Central memory CD8-positive, alpha-beta T cell (primary cell): Measurements from ENCODE around the gene STXBP6.
A peak's percentile ranks its signal among the peaks of the same experiment; 100 is the strongest.

Source experiments
- ATAC-seq: fragments of 150-1000 bp; cut with Tn5 transposase; replicated peaks from 2 replicates; pipeline ENCODE4 v1.10.0; 2022; ENCODE audit warnings: mild to moderate bottlenecking, moderate FRiP score, moderate number of reproducible peaks; ENCODE audit not compliant: poor library complexity, severe bottlenecking; ENCODE audit errors: extremely low read depth
- DNase-seq, 2 donors: peaks; one replicate each; pipeline ENCODE4 v3.0.0; 2021; ENCODE audit warnings: low spot score in 2 of 2
- H3K27ac Mint-ChIP-seq: one replicate; pipeline ENCODE4 v1.8.0; 2022; ENCODE audit warnings: low read depth, mild to moderate bottlenecking, moderate library complexity, mixed read lengths
- H3K27me3 Mint-ChIP-seq: one replicate; pipeline ENCODE4 v1.8.0; 2022; ENCODE audit warnings: mixed read lengths
- H3K36me3 Mint-ChIP-seq: one replicate; pipeline ENCODE4 v1.8.0; 2022; ENCODE audit warnings: mild to moderate bottlenecking, moderate library complexity, mixed read lengths; ENCODE audit not compliant: insufficient read depth
- H3K4me1 Mint-ChIP-seq: one replicate; pipeline ENCODE4 v1.8.0; 2022; ENCODE audit warnings: mixed read lengths
- H3K4me3 Mint-ChIP-seq: one replicate; pipeline ENCODE4 v1.8.0; 2022; ENCODE audit warnings: mild to moderate bottlenecking, moderate library complexity, mixed read lengths
- H3K9me3 Mint-ChIP-seq: one replicate; pipeline ENCODE4 v1.8.0; 2022; ENCODE audit warnings: mixed read lengths

Gene STXBP6

GRCh38 chr14:25049568-25050268 lies at the start of gene STXBP6:
STXBP6 (minus strand) TSS chr14:25050147; CDS start chr14:24974818, 75,329 bp downstream.
- Mint-ChIP-seq H3K4me1 (peaks cover 7% of the 10 kb centered on the region), H3K27ac (no peak within 1 kb of the TSS)

GRCh38 chr14:25097120-25097519 lies 47.2 kb upstream of the STXBP6 start:
- no peak for DNase-seq
- H3K4me3 Mint-ChIP-seq: no peak overlapping the region
- H3K27me3 Mint-ChIP-seq: peaks cover 65% of the 10 kb centered on the region
- H3K9me3 Mint-ChIP-seq: no peaks in the 10 kb centered on the region
- ATAC-seq: no peak
- no peaks in the 10 kb centered on the region for H3K4me1 Mint-ChIP-seq
- H3K27ac Mint-ChIP-seq: no peak overlapping the region
- H3K36me3 Mint-ChIP-seq: no peaks in the 10 kb centered on the region

More at GRCh38 chr14:25049568-25050268, at the start of gene STXBP6:
- DNase-seq (no peak), ATAC-seq (no peak)
- H3K9me3 Mint-ChIP-seq: no peaks in the 10 kb centered on the region
- no peaks in the 10 kb centered on the region for H3K36me3 Mint-ChIP-seq
- H3K27me3 Mint-ChIP-seq: peaks cover 82% of the 10 kb centered on the region
- H3K4me3 Mint-ChIP-seq: peak within 1 kb of the TSS; percentile 69

GRCh38 chr14:25095736-25096437 lies 45.9 kb upstream of the STXBP6 start:
- DNase-seq (no peak), ATAC-seq (no peak)
- H3K4me1 Mint-ChIP-seq: no peaks in the 10 kb centered on the region
- no peaks in the 10 kb centered on the region for H3K9me3 Mint-ChIP-seq
- peaks cover 76% of the 10 kb centered on the region for H3K27me3 Mint-ChIP-seq
- no peaks in the 10 kb centered on the region for H3K36me3 Mint-ChIP-seq
- no peak overlapping the region for H3K27ac Mint-ChIP-seq
- H3K4me3 Mint-ChIP-seq: no peak overlapping the region

GRCh38 chr14:25094171-25094907 lies 44.4 kb upstream of the STXBP6 start:
- no peaks in the 10 kb centered on the region for H3K9me3 Mint-ChIP-seq
- DNase-seq (no peak), ATAC-seq (no peak)
- no peaks in the 10 kb centered on the region for H3K4me1 Mint-ChIP-seq
- H3K27ac Mint-ChIP-seq: no peak overlapping the region
- no peaks in the 10 kb centered on the region for H3K36me3 Mint-ChIP-seq
- no peak overlapping the region for H3K4me3 Mint-ChIP-seq
- H3K27me3 Mint-ChIP-seq: peaks cover 92% of the 10 kb centered on the region

GRCh38 chr14:25092258-25092740 lies 42.4 kb upstream of the STXBP6 start:
- Mint-ChIP-seq H3K36me3 (no peaks in the 10 kb centered on the region), H3K4me3 (no peak overlapping the region)

GRCh38 chr14:25090716-25091454 lies 40.9 kb upstream of the STXBP6 start:
- peaks cover 87% of the 10 kb centered on the region for H3K27me3 Mint-ChIP-seq
- no peak overlapping the region for H3K4me3 Mint-ChIP-seq
- no peak overlapping the region for H3K27ac Mint-ChIP-seq
- DNase-seq: no peak
- no peaks in the 10 kb centered on the region for H3K4me1 Mint-ChIP-seq
- H3K36me3 Mint-ChIP-seq: no peaks in the 10 kb centered on the region
- no peak for ATAC-seq
- no peaks in the 10 kb centered on the region for H3K9me3 Mint-ChIP-seq

More at GRCh38 chr14:25092258-25092740, 42.4 kb upstream of the STXBP6 start:
- H3K27me3 Mint-ChIP-seq: peaks cover 84% of the 10 kb centered on the region
- no peaks in the 10 kb centered on the region for H3K9me3 Mint-ChIP-seq
- H3K27ac Mint-ChIP-seq: no peak overlapping the region
- ATAC-seq (no peak), DNase-seq (no peak)
- no peaks in the 10 kb centered on the region for H3K4me1 Mint-ChIP-seq

GRCh38 chr14:25090256-25090655 lies 40.3 kb upstream of the STXBP6 start:
- Mint-ChIP-seq H3K27me3 (peaks cover 81% of the 10 kb centered on the region), H3K9me3 (no peaks in the 10 kb centered on the region)
- DNase-seq: no peak

GRCh38 chr14:25089496-25089895 lies 39.5 kb upstream of the STXBP6 start:
- ATAC-seq (no peak), DNase-seq (no peak)
- Mint-ChIP-seq H3K27me3 (peaks cover 78% of the 10 kb centered on the region), H3K27ac (no peak overlapping the region), H3K9me3 (no peaks in the 10 kb centered on the region), H3K36me3 (no peaks in the 10 kb centered on the region), H3K4me1 (no peaks in the 10 kb centered on the region), H3K4me3 (no peak overlapping the region)

More at GRCh38 chr14:25090256-25090655, 40.3 kb upstream of the STXBP6 start:
- H3K4me3 Mint-ChIP-seq: no peak overlapping the region
- H3K36me3 Mint-ChIP-seq: no peaks in the 10 kb centered on the region
- no peak overlapping the region for H3K27ac Mint-ChIP-seq
- no peaks in the 10 kb centered on the region for H3K4me1 Mint-ChIP-seq
- no peak for ATAC-seq

- no peaks in the 10 kb centered on the region for H3K4me1 Mint-ChIP-seq
- no peak overlapping the region for H3K4me3 Mint-ChIP-seq
- peaks cover 79% of the 10 kb centered on the region for H3K27me3 Mint-ChIP-seq
- no peaks in the 10 kb centered on the region for H3K9me3 Mint-ChIP-seq
- no peak for DNase-seq
- H3K27ac Mint-ChIP-seq: no peak overlapping the region
- ATAC-seq: no peak
- H3K36me3 Mint-ChIP-seq: no peaks in the 10 kb centered on the region
These were observed 37.0 kb upstream of the STXBP6 start for GRCh38 chr14:25086821-25087396.

- Mint-ChIP-seq H3K27me3 (peaks cover 80% of the 10 kb centered on the region), H3K9me3 (no peaks in the 10 kb centered on the region), H3K27ac (no peak overlapping the region), H3K4me1 (no peaks in the 10 kb centered on the region), H3K36me3 (no peaks in the 10 kb centered on the region), H3K4me3 (no peak overlapping the region)
- DNase-seq (no peak), ATAC-seq (no peak)
These were observed 36.1 kb upstream of the STXBP6 start for GRCh38 chr14:25086081-25086480.

GRCh38 chr14:25080682-25081081 lies 30.7 kb upstream of the STXBP6 start:
- Mint-ChIP-seq H3K4me1 (no peaks in the 10 kb centered on the region), H3K4me3 (no peak overlapping the region), H3K27ac (no peak overlapping the region), H3K36me3 (peaks cover 1% of the 10 kb centered on the region), H3K27me3 (peaks cover 91% of the 10 kb centered on the region), H3K9me3 (no peaks in the 10 kb centered on the region)
- DNase-seq (no peak), ATAC-seq (no peak)

GRCh38 chr14:25079311-25079710 lies 29.4 kb upstream of the STXBP6 start:
- no peak overlapping the region for H3K27ac Mint-ChIP-seq
- DNase-seq (no peak), ATAC-seq (no peak)
- no peak overlapping the region for H3K4me3 Mint-ChIP-seq
- no peaks in the 10 kb centered on the region for H3K4me1 Mint-ChIP-seq
- no peaks in the 10 kb centered on the region for H3K9me3 Mint-ChIP-seq
- H3K27me3 Mint-ChIP-seq: peaks cover 85% of the 10 kb centered on the region
- peaks cover 1% of the 10 kb centered on the region for H3K36me3 Mint-ChIP-seq
